Mesodermal cell (in vitro differentiated cells): ENCODE results near the gene DNAH8.
"Not testable (repeated sequence)": the region's sequence is repeated elsewhere in the genome, so short reads cannot be mapped to it uniquely, and the experiment has no call there.

ENCODE experiments used
- H3K27ac ChIP-seq: 2 replicates; pipeline ENCODE4 v1.7.0; 2013; ENCODE audit warnings: mild to moderate bottlenecking, low read depth, low read length, moderate library complexity; ENCODE audit not compliant: severe bottlenecking
- H3K36me3 ChIP-seq: 2 replicates; pipeline ENCODE4 v1.7.1; 2013; ENCODE audit warnings: mild to moderate bottlenecking, low read length, moderate library complexity; ENCODE audit not compliant: control insufficient read depth, insufficient read depth
- H3K4me1 ChIP-seq: one replicate; pipeline ENCODE4 v1.7.1; 2013; ENCODE audit warnings: mild to moderate bottlenecking, low read length; ENCODE audit not compliant: insufficient read depth, control insufficient read depth, poor library complexity, severe bottlenecking
- H3K4me3 ChIP-seq: 2 replicates; pipeline ENCODE4 v1.7.0; 2013; ENCODE audit warnings: low read length, control low read depth, mild to moderate bottlenecking; ENCODE audit not compliant: insufficient read depth, poor library complexity, severe bottlenecking; ENCODE audit errors: extremely low read depth
- H3K9me3 ChIP-seq: 2 replicates; pipeline ENCODE4 v1.7.1; 2013; ENCODE audit warnings: mild to moderate bottlenecking, low read length, moderate library complexity; ENCODE audit not compliant: control insufficient read depth
- WGBS, 2 experiments: methylation state at CpG; one replicate each; pipeline ENCODE4 v1.1.5; 2013; ENCODE audit warnings: missing lambda C conversion rate in 2 of 2; ENCODE audit not compliant: insufficient coverage in 2 of 2; 5-methylcytosine and 5-hydroxymethylcytosine counted together

DNAH8 gene

DNA sequence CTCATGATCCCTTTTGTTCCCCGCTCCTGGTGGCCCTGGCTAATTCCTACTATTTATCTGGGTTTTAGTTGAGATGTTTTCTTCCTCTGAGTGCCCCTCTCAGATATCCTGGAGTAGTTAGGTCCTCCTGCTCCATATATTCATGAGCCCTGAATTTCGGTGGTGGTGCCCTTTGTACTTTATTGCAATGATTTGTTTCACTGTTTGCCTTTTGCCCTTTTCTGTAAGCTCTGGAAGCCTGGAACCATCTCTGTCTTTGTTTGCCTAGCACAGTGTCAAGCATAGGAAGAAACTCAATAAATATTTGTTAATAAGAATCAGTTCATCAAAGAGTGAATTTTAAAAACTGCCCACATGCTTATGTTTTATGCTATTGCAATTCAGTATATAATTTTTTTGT, 144.9 kb downstream of the DNAH8 start:
- Histone ChIP-seq H3K36me3 (no peaks in the 10 kb centered on the region), H3K9me3 (no peaks in the 10 kb centered on the region), H3K27ac (no peak overlapping the region), H3K4me1 (no peaks in the 10 kb centered on the region), H3K4me3 (no peak overlapping the region)
- 100% methylated on average over 1 of the region's 2 CpGs; no CpG with 5 or more reads in 1 of the 2 experiments for WGBS, 2 experiments

- Histone ChIP-seq H3K4me3 (no peak overlapping the region), H3K36me3 (no peaks in the 10 kb centered on the region), H3K9me3 (no peaks in the 10 kb centered on the region), H3K27ac (no peak overlapping the region), H3K4me1 (no peaks in the 10 kb centered on the region)
- 87 to 93% methylated on average over 4 of the region's 4 CpGs for WGBS, 2 experiments
Measured at GRCh38 chr6:38861926-38862401, 146.9 kb downstream of the DNAH8 start.

GRCh38 chr6:38865521-38866174, 150.5 kb downstream of the DNAH8 start:
- Histone ChIP-seq H3K9me3 (no peaks in the 10 kb centered on the region), H3K4me1 (no peaks in the 10 kb centered on the region), H3K4me3 (no peak overlapping the region), H3K36me3 (no peaks in the 10 kb centered on the region), H3K27ac (no peak overlapping the region)
- whole genome bisulfite sequencing, 2 experiments: 40% methylated on average over 1 of the region's 1 CpG; no CpG with 5 or more reads in 1 of the 2 experiments

- no peaks in the 10 kb centered on the region for H3K4me1 ChIP-seq
- H3K9me3 ChIP-seq: no peaks in the 10 kb centered on the region
- no peak overlapping the region for H3K27ac ChIP-seq
- H3K36me3 ChIP-seq: no peaks in the 10 kb centered on the region
- no CpG with 5 or more reads among the region's 2 CpGs for whole genome bisulfite sequencing, 2 experiments
- H3K4me3 ChIP-seq: no peak overlapping the region
Measured at GRCh38 chr6:38867726-38868125, 152.6 kb downstream of the DNAH8 start.

- Histone ChIP-seq H3K9me3 (no peaks in the 10 kb centered on the region), H3K27ac (no peak overlapping the region), H3K4me3 (no peak overlapping the region), H3K4me1 (no peaks in the 10 kb centered on the region), H3K36me3 (no peaks in the 10 kb centered on the region)
- WGBS, 2 experiments: 25 to 47% methylated on average over 8 to 11 of the region's 15 CpGs
Measured at GRCh38 chr6:38871741-38872568, 156.8 kb downstream of the DNAH8 start.

DNA sequence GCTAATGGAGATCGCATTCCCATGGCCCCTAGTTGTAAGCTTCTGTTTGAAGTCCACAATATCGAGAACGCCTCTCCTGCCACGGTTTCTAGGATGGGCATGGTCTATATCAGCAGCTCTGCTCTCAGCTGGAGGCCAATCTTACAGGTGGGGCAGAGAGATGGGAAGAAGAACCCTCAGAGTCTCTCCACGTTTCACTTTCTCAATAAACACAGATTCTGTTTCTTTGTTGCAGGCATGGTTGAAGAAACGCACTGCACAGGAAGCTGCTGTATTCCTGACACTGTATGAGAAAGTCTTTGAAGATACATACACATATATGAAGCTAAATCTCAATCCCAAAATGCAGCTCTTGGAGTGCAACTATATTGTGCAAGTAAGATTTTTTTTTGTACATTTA, 157.9 kb downstream of the DNAH8 start:
- no peaks in the 10 kb centered on the region for H3K36me3 ChIP-seq
- WGBS, 2 experiments: 77 to 80% methylated on average over 4 of the region's 6 CpGs
- no peak overlapping the region for H3K4me3 ChIP-seq
- H3K4me1 ChIP-seq: no peaks in the 10 kb centered on the region
- H3K27ac ChIP-seq: no peak overlapping the region
- no peaks in the 10 kb centered on the region for H3K9me3 ChIP-seq

- WGBS, 2 experiments: no CpG with 5 or more reads among the region's 1 CpG
Measured at GRCh38 chr6:38873816-38874215, 158.7 kb downstream of the DNAH8 start.

GRCh38 chr6:38876475-38876874, 161.4 kb downstream of the DNAH8 start:
- H3K27ac ChIP-seq: no peak overlapping the region
- WGBS, 2 experiments: 86 to 88% methylated on average over 7 of the region's 7 CpGs
- no peaks in the 10 kb centered on the region for H3K4me1 ChIP-seq
- no peaks in the 10 kb centered on the region for H3K9me3 ChIP-seq
- no peak overlapping the region for H3K4me3 ChIP-seq
- H3K36me3 ChIP-seq: no peaks in the 10 kb centered on the region

More at GRCh38 chr6:38873816-38874215, 158.7 kb downstream of the DNAH8 start:
- not testable (repeated sequence) for H3K36me3 ChIP-seq, H3K4me3 ChIP-seq, H3K27ac ChIP-seq, H3K4me1 ChIP-seq, H3K9me3 ChIP-seq

GRCh38 chr6:38877721-38878120, 162.6 kb downstream of the DNAH8 start:
- H3K4me1 ChIP-seq: no peaks in the 10 kb centered on the region
- H3K4me3 ChIP-seq: no peak overlapping the region
- H3K27ac ChIP-seq: no peak overlapping the region
- WGBS, 2 experiments: 92 to 100% methylated on average over 2 of the region's 3 CpGs
- H3K36me3 ChIP-seq: no peaks in the 10 kb centered on the region
- H3K9me3 ChIP-seq: no peaks in the 10 kb centered on the region

GRCh38 chr6:38882157-38882556, 167.0 kb downstream of the DNAH8 start:
- Histone ChIP-seq H3K4me1 (no peaks in the 10 kb centered on the region), H3K27ac (no peak overlapping the region), H3K4me3 (no peak overlapping the region), H3K9me3 (no peaks in the 10 kb centered on the region), H3K36me3 (no peaks in the 10 kb centered on the region)
- 100% methylated on average over 2 of the region's 2 CpGs; no CpG with 5 or more reads in 1 of the 2 experiments for WGBS, 2 experiments

DNA sequence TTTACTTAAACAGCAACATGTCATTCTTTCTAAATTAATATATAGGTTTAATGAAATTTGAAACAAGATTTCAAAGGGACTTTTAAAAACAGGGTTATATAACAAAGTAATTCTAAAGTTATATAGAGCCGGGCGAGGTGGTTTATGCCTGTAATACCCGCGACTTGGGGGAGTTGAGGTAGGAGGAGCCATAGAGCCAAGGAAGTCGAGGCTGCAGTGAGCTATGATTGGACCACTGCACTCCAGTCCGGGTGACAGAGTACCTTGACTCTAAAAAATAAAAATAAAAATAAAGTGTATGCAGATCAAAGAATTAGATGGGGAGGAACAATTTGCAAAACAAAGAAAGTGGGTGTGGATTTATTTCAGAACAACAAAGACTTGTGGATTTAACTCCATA, 182.4 kb downstream of the DNAH8 start:
- H3K9me3 ChIP-seq: no peaks in the 10 kb centered on the region
- 86 to 88% methylated on average over 4 of the region's 6 CpGs for WGBS, 2 experiments
- H3K4me1 ChIP-seq: no peaks in the 10 kb centered on the region
- H3K27ac ChIP-seq: no peak overlapping the region
- H3K36me3 ChIP-seq: no peaks in the 10 kb centered on the region
- H3K4me3 ChIP-seq: no peak overlapping the region
